IMR-90 (cell line): Measurements from ENCODE around the gene CCDC175. TPM values are rescaled to one million over a fixed set of nuclear protein-coding genes. Genes with fewer than 3 reads are reported as not detected.

Source experiments
- polyA plus RNA-seq, 3 experiments: library from polyadenylated mRNA; depleted of rRNA; stranded (reverse); fragments of >200 nt; gene quantifications; 2 replicates each; pipeline ENCODE4 v1.2.3, GENCODE V29; 2012; ENCODE audit warnings: low replicate concordance in 1 of 3
- total RNA-seq: library from RNA; depleted of rRNA; stranded (reverse); fragments of >200 nt; gene quantifications from 2 replicates; pipeline ENCODE4 v1.2.3, GENCODE V29; 2012; rRNA removed

Gene CCDC175
- total and polyA plus RNA-seq, 2 of the 4 experiments (the other 2 are of a cell fraction): not detected

Other genes with a start within 250 kb of the CCDC175 start
- 1.3 and 1.7 TPM in 2 replicates for gene GPR135, start 111.4 kb downstream of the CCDC175 start, total RNA-seq
- 1.9 and 2.4 TPM in 2 replicates for gene GPR135, start 111.4 kb downstream of the CCDC175 start, polyA plus RNA-seq (2012; rRNA removed)
- 40.9 and 54.7 TPM in 2 replicates for gene L3HYPDH, start 92.4 kb downstream of the CCDC175 start, total RNA-seq
- 45.3 and 49.1 TPM in 2 replicates for gene L3HYPDH, start 92.4 kb downstream of the CCDC175 start, polyA plus RNA-seq (2012; rRNA removed)
- gene JKAMP, start 92.3 kb downstream of the CCDC175 start, total RNA-seq: 62.2 and 124 TPM in 2 replicates
- gene JKAMP, start 92.3 kb downstream of the CCDC175 start, polyA plus RNA-seq (2012; rRNA removed): 90.1 and 101 TPM in 2 replicates